HUDEP-2 (cell line): ENCODE results near the gene CTNNA3.

Experiments
- DNase-seq, 76 experiments: peaks; one replicate each; lab custom pipeline; 2025; ENCODE audit not compliant: unreplicated experiment in 76 of 76; lab: John Stamatoyannopoulos, UW

CTNNA3 gene

GRCh38 chr10:67386260-67386659 is 309.7 kb downstream of the CTNNA3 start:
- no peak for DNase-seq

DNA sequence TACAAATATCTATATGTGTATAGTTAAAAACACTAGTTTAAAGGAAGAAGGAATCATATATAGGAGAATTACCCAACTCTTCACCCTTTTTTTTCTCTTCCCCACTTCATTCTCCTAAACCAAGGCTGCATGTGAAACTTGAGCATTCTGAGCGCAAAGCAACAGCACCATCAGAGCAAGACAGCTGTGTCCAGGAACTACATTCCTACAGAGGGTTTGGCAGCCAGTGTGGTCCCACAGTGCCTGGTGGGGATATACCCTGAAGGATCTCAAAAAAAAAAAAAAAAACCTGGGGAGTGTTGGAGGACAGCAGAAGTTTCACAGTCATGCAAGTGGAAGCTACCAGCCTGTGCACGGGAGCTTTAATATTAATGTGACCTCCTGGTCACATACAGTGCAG is 310.4 kb downstream of the CTNNA3 start:
- DNase-seq = no peak

DNA sequence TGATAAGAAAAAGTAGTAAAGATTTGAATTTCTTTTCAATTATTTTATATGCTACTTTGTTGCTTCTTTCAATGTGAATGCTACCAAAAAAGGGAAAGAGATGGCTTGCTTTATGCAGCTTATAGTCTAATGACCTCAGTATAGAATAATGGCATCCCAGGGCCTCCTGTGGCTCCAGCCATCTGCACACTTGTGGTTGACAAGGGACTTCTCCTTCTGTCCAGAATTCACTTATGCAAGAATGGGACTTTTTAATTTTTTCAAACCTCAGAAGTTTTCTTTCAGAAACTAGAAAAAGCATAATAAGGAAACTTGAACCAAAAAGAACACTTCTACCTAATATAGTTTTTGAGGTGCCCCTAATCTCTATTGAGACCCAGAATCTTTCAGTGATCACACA is 310.9 kb downstream of the CTNNA3 start:
- no peak for DNase-seq

DNA sequence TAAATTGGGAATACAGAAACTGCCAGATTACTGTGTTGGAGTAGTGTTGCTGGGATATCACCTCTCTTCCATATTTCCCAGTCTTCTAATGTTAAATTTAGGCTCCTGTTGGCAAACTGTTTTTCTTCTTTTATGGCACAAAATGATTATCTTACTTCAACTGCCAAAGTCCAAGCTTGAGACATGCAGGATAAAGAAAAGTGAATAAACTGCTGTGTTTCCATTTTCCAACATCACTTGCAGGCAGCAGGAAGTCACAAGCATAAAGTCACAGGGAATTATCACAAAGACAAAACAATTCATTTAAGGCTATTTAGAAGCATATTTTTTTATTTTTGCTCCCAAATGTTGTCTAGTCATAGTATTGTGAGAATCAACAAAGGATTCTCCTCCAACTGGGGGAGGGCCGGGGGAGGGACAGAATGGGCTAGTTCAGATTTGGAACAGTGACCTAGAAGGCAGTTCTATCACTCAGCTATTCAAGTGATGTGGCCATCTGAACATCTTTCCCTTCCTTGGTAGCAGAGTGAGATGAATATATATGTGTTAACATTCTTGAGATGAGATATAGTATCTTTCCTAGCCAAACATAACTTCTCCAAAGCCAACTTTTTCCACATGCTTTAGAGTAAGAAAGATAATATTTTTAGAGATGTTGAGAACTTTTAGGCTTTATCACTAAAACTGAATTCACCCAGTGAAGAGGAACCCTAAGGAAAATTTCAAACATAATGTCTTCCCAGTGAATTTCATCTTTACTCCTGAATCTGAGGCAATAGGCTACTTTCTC is 364.7 kb downstream of the CTNNA3 start:
- DNase-seq = no peak

- DNase-seq = no peak
Observed at GRCh38 chr10:67327626-67328535, 368.1 kb downstream of the CTNNA3 start.

DNA sequence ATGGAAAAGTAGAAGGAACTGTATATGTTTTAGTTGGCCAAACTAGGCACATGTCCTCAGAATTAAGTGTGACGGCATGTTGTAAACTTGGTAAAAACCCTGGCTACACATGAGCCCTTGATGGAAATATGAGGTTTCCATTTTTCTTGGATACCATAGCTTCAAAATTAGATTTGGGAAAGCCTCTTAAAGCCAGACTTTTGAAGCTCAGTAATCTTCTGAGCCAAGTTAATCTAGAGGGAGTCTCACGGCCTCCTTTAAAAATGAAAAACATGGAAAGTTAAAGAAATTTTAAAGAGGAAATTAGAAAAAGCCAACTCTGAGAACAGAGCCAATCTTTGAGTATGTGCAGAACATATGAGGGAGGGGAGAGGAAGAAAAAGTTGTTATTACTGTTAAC is 376.0 kb downstream of the CTNNA3 start:
- DNase-seq = no peak

- DNase-seq = no peak
Observed at GRCh38 chr10:67308912-67309311, 387.1 kb downstream of the CTNNA3 start.

DNA sequence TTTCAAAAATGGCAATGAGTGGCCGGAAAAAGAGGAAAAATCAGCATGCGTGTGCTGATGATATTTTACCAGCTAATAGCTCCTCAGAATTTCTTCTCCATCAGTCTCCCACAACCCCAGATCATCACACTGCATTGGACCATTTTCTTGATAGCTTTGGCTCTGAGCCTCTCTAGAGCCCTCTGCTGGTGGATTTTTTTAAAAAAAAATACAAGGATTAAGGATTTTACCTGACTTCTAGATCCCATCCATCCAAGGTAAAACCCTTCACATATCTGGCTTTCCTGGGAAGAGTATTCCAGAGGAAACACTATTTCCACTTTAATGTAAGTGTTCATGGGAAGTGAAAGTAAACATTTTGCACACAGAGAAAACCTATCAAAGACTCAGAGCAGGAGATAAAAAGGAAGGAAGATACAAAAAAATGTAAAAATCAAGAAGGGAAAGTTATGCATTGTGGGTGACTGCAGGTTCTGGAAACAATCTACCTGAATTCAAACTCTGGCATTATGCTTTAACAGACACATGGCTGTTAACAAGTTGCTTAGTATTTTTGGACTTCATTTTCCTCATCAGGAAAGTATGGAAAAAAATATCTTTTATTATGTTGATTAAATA is 389.3 kb downstream of the CTNNA3 start:
- peak in 1 of 76 experiments; percentile 2 for DNase-seq

GRCh38 chr10:67302701-67303100 is 393.3 kb downstream of the CTNNA3 start:
- DNase-seq = no peak

DNA sequence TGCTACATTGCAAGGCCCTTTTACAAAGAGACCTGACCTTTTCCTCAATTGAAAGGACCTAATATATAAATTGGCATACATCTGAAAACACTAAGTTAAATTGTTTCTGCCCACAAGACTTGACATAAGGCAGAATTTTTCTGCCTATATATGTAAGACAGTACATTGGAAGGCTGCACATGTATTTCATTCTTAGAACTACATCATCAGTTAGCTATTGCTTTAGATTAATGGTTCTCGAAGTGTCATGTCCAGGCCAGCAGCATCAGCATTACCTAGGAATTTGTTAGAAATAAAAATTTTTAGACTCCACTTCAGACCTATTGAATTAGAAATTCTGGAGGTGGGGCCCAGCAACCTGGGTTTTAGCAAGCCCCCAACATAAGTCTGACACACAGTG is 396.2 kb downstream of the CTNNA3 start:
- DNase-seq = no peak

- no peak for DNase-seq
Observed at GRCh38 chr10:67297637-67298181, 398.3 kb downstream of the CTNNA3 start.

GRCh38 chr10:67296926-67297325 is 399.1 kb downstream of the CTNNA3 start:
- no peak for DNase-seq

- DNase-seq = no peak
Observed at GRCh38 chr10:67288688-67289410, 407.1 kb downstream of the CTNNA3 start.

DNA sequence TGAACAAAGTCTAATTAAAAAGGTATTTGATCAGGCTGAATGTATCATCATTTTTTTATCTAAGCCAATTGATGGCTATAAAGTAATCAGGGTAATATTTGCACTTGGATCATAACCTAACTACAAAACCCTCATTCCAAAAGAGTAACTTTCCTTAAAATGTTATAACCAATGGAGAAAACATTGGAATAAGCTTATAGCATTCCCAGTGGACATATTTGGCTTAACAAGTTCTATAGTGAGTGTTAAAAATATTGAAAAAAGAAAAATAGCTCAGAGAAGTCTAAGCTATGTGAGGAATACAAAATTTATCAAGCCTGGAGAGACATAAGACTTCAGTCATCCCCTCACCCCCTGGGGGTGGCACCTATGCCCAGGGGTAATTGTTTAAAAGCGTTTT is 411.4 kb downstream of the CTNNA3 start:
- no peak for DNase-seq

DNA sequence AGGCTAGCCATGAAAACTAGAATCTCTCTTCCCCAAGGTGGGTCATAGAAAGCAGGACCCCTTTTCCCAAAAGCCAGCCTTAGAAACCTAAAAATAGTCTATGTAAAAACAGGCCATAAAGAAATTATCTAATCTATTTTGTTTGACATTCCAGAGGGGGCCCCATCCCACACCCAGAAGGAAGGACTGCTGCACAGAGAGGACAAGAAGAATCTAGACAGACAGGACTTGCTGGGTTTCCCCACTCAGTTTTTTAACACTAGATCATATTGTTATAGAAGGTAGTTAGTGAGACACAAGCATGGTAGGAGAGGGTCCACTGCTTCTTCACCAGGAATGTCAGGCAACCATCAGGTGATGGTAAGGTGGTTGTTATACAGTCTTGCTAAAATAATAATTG is 413.1 kb downstream of the CTNNA3 start:
- DNase-seq = no peak

DNA sequence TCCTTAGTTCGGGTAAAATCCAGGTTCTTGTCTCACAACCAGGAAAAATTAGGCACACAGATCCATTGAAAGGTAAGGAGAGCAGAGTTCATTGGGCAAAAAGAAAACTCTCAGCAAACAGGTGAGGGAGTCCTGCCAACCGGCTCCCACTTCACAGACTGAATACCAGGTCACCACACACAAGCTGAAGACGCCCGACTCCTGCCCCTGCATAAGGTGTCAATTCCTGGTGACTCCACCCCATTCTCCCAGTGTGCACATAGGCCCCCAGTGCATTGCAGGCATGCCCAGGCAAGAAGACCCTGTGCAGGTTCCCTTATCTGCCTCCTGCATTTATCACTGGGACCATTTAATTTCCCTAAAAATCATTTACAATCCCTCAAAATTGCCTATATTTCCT is 415.6 kb downstream of the CTNNA3 start:
- DNase-seq = no peak

- no peak for DNase-seq
Observed at GRCh38 chr10:67277402-67277801, 418.6 kb downstream of the CTNNA3 start.

DNA sequence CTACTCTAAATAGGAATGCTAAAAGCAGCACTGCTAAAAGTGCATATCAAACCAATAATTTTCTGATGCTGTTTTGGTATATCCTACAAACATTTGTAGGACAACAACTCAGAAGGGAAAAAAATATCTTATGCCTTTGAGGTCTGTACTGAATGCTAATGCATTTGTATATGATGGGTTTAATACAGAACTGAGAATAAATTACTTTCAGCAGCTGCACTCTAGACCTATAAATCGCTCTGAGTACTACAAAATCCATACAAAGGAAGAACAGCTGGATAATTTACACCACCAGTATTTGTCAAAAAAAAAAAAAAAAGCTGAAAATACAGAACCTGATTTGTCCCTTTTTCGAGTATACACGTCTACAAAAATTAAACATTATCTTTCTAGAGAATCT is 426.2 kb downstream of the CTNNA3 start:
- DNase-seq = no peak

GRCh38 chr10:67268146-67268545 is 427.8 kb downstream of the CTNNA3 start:
- DNase-seq = no peak

- no peak for DNase-seq
Observed at GRCh38 chr10:67262675-67263074, 433.3 kb downstream of the CTNNA3 start.
